AG04450 (cell line): ENCODE results near the gene DMD. TPM values are rescaled to one million over a fixed set of nuclear protein-coding genes. Genes with fewer than 3 reads are reported as not detected.
"Not testable (repeated sequence)": the region's sequence is repeated elsewhere in the genome, so short reads cannot be mapped to it uniquely, and the experiment has no call there.

Source experiments
- CTCF ChIA-PET: fragments of 300-600, 350-600 bp; formaldehyde crosslinking; extraction: SDS; loops from one replicate; lab custom pipeline; 2022; ENCODE audit warnings: antibody characterized with exemption, inconsistent platforms; lab: Charles Lee
- POLR2A ChIA-PET: fragments of 350-600 bp; formaldehyde crosslinking; extraction: SDS; loops from one replicate; lab custom pipeline; 2021; ENCODE audit warnings: antibody characterized with exemption, inconsistent platforms; lab: Yijun Ruan, JAX
- DNase-seq: peaks from one replicate; pipeline ENCODE4 v3.0.0-alpha.2; 2011; ENCODE audit warnings: low read depth, low spot score
- H3K27ac ChIP-seq: one replicate; pipeline ENCODE4 v1.5.1; 2012; ENCODE audit warnings: low read depth, low read length, control low read depth
- H3K27me3 ChIP-seq: one replicate; pipeline ENCODE4 v1.6.0; 2012; ENCODE audit warnings: low read length; ENCODE audit not compliant: control insufficient read depth, insufficient read depth
- H3K4me3 ChIP-seq: 2 replicates; pipeline ENCODE4 v1.5.1; 2011; ENCODE audit warnings: mild to moderate bottlenecking, low read depth, low read length, control low read depth
- H3K9me3 ChIP-seq: 2 replicates; pipeline ENCODE4 v1.5.1; 2012; ENCODE audit warnings: low read length; ENCODE audit not compliant: control insufficient read depth, insufficient read depth
- CTCF ChIP-seq: IDR thresholded peaks from 2 replicates; pipeline ENCODE4 v1.5.1; 2011; ENCODE audit warnings: low read depth, low read length, control low read depth, inconsistent platforms
- polyA plus RNA-seq: library from polyadenylated mRNA; depleted of rRNA; stranded (reverse); fragments of >200 nt; gene quantifications from 2 replicates; pipeline ENCODE4 v1.2.3, GENCODE V29; 2011

DMD gene
- polyA plus RNA-seq, 1 experiment, result 7.6 TPM

GRCh38 chrX:31483336-31483735 lies 1728.0 kb downstream of the DMD start:
- POLR2A ChIA-PET, result no interaction called here
- CTCF ChIA-PET, result interaction anchor here (0.7 kb wide), 2 partner anchors 69 to 323 kb away, joined by 6 read pairs; no protein-coding TSS in a partner anchor
- Histone ChIP-seq H3K9me3 (no peaks in the 10 kb centered on the region), H3K27me3 (no peaks in the 10 kb centered on the region), H3K4me3 (no peak overlapping the region), H3K27ac (no peak overlapping the region)
- no peak for DNase-seq
- TF ChIP-seq CTCF, result no peak

GRCh38 chrX:31480696-31481095 lies 1730.7 kb downstream of the DMD start:
- no peaks in the 10 kb centered on the region for H3K27me3 ChIP-seq
- H3K27ac ChIP-seq, result no peak overlapping the region
- no peak overlapping the region for H3K4me3 ChIP-seq
- ChIA-PET POLR2A (no interaction called here), CTCF (no interaction called here)
- no peak for DNase-seq
- H3K9me3 ChIP-seq, result no peaks in the 10 kb centered on the region
- TF ChIP-seq CTCF, result no peak

- Histone ChIP-seq H3K27me3 (no peaks in the 10 kb centered on the region), H3K9me3 (no peaks in the 10 kb centered on the region), H3K27ac (no peak overlapping the region), H3K4me3 (no peak overlapping the region)
- TF ChIP-seq CTCF, result no peak
- DNase-seq, result no peak
- POLR2A ChIA-PET, result no interaction called here
- CTCF ChIA-PET, result no interaction called here
Measured at GRCh38 chrX:31471229-31471628, 1740.1 kb downstream of the DMD start.

- H3K9me3 ChIP-seq, CTCF ChIA-PET, DNase-seq, H3K27ac ChIP-seq, H3K4me3 ChIP-seq, POLR2A ChIA-PET, H3K27me3 ChIP-seq: not testable (repeated sequence)
Measured at GRCh38 chrX:31470753-31471152, 1740.6 kb downstream of the DMD start.

- no peak for DNase-seq
- Histone ChIP-seq H3K27me3 (no peaks in the 10 kb centered on the region), H3K9me3 (no peaks in the 10 kb centered on the region), H3K4me3 (no peak overlapping the region), H3K27ac (no peak overlapping the region)
- ChIA-PET POLR2A (no interaction called here), CTCF (no interaction called here)
- no peak for TF ChIP-seq CTCF
Measured at GRCh38 chrX:31464306-31464915, 1746.9 kb downstream of the DMD start.
